HCT116 (cell line): ENCODE measurements around the gene PIEZO2. TPM values are rescaled to one million over a fixed set of nuclear protein-coding genes. Genes with fewer than 3 reads are reported as not detected.

ENCODE experiments used
- ATAC-seq: fragments of 200-7000 bp; cut with Tn5 transposase; 2 replicates; pipeline ENCODE4 v1.9.1; 2020; ENCODE audit warnings: mild to moderate bottlenecking, moderate library complexity
- BruUV-seq: library from RNA; stranded (reverse); fragments of 400-500 nt; replicated peaks from 2 replicates; lab custom pipeline; 2021; lab: Mats Ljungman, UMichigan
- CTCF ChIA-PET: fragments of 300-600 bp; sonication (Branson Sonifier 250); formaldehyde crosslinking; loops from one replicate; lab custom pipeline; 2021; ENCODE audit warnings: antibody characterized with exemption; lab: Charles Lee
- POLR2A ChIA-PET: fragments of 300-600, 350-600 bp; sonication (Branson Sonifier 250); formaldehyde crosslinking; loops from one replicate; lab custom pipeline; 2021; ENCODE audit warnings: antibody characterized with exemption; lab: Charles Lee
- RAD21 ChIA-PET, 2 experiments: fragments of 300-600 bp; sonication (Branson Sonifier 250); formaldehyde crosslinking; loops; one replicate each; lab custom pipeline; 2023; ENCODE audit warnings: low total read pairs in 2 of 2; ENCODE audit not compliant: uncharacterized antibody in 2 of 2, unreplicated experiment in 2 of 2, low non-redundant PET in 1 of 2; lab: Charles Lee
- DNase-seq: peaks from one replicate; pipeline ENCODE4 v3.0.0-alpha.2; 2010; ENCODE audit warnings: low read depth, low spot score
- H2AFZ ChIP-seq: fragments of 200-600 bp; shearing (Covaris generic), sonication (generic); 2 replicates; pipeline ENCODE4 v1.6.1; 2017; ENCODE audit warnings: low read depth, mixed run types, mixed read lengths, antibody characterized with exemption, low read length; ENCODE audit not compliant: poor library complexity, severe bottlenecking
- H3K27ac ChIP-seq: 2 replicates; pipeline ENCODE4 v1.5.1; 2012; ENCODE audit warnings: low read depth, low read length
- H3K27me3 ChIP-seq: fragments of 200-600 bp; sonication (generic); 2 replicates; pipeline ENCODE4 v1.6.1; 2016; ENCODE audit warnings: mixed run types, low read length, mixed read lengths; ENCODE audit not compliant: insufficient read depth
- H3K36me3 ChIP-seq, 2 experiments: fragments of 200-500 bp in 1 of 2; fragments of 200-600 bp in 1 of 2; sonication (Bioruptor generic) in 1 of 2; sonication (generic) in 1 of 2; 2 replicates each; pipeline versions ENCODE4 v1.5.1 to v1.6.1; 2014 to 2016; ENCODE audit warnings: low read length in 2 of 2, inconsistent platforms in 1 of 2, mixed read lengths in 1 of 2, mixed run types in 1 of 2; ENCODE audit not compliant: insufficient read depth in 2 of 2, control insufficient read depth in 1 of 2
- H3K4me1 ChIP-seq, 2 experiments: fragments of 200-600 bp in 1 of 2; sonication (generic) in 1 of 2; 2 replicates each; pipeline versions ENCODE4 v1.5.1 to v1.6.1; 2012 to 2017; ENCODE audit warnings: low read length in 2 of 2, inconsistent platforms in 1 of 2, mild to moderate bottlenecking in 1 of 2, mixed read lengths in 1 of 2, mixed run types in 1 of 2, moderate library complexity in 1 of 2; ENCODE audit not compliant: insufficient read depth in 2 of 2, control insufficient read depth in 1 of 2
- H3K4me2 ChIP-seq: fragments of 200-600 bp; sonication (generic); 2 replicates; pipeline ENCODE4 v1.6.1; 2017; ENCODE audit warnings: mixed run types, low read length, mixed read lengths
- H3K4me3 ChIP-seq, 2 experiments: fragments of 200-600 bp in 1 of 2; sonication (generic) in 1 of 2; replicated peaks in 1 of 2; 2 replicates each; pipeline ENCODE4 v1.5.1; 2011 to 2016; ENCODE audit warnings: low read length in 2 of 2, control low read depth in 1 of 2, low read depth in 1 of 2, mild to moderate bottlenecking in 1 of 2, mixed read lengths in 1 of 2, mixed run types in 1 of 2
- H3K79me2 ChIP-seq: fragments of 200-600 bp; sonication (generic); 2 replicates; pipeline ENCODE4 v1.6.1; 2017; ENCODE audit warnings: mild to moderate bottlenecking, mixed run types, low read length, moderate library complexity, mixed read lengths; ENCODE audit not compliant: insufficient read depth
- H3K9ac ChIP-seq: fragments of 200-600 bp; sonication (generic); 2 replicates; pipeline ENCODE4 v1.6.1; 2016; ENCODE audit warnings: low read length, mixed read lengths
- H3K9me2 ChIP-seq: fragments of 200-600 bp; sonication (generic), shearing (Covaris generic); 2 replicates; pipeline ENCODE4 v1.6.1; 2017; ENCODE audit warnings: mixed run types, mild to moderate bottlenecking, moderate library complexity; ENCODE audit not compliant: insufficient read depth
- H3K9me3 ChIP-seq, 2 experiments: fragments of 200-500 bp in 1 of 2; fragments of 200-600 bp in 1 of 2; sonication (Bioruptor generic) in 1 of 2; sonication (generic) in 1 of 2; 2 replicates each; pipeline ENCODE4 v1.6.1; 2014 to 2017; ENCODE audit warnings: low read length in 2 of 2, mixed read lengths in 2 of 2, inconsistent platforms in 1 of 2, low read depth in 1 of 2, mild to moderate bottlenecking in 1 of 2, mixed run types in 1 of 2, moderate library complexity in 1 of 2; ENCODE audit not compliant: control insufficient read depth in 1 of 2, insufficient read depth in 1 of 2
- H4K20me1 ChIP-seq: fragments of 200-600 bp; sonication (generic), shearing (Covaris generic); 2 replicates; pipeline ENCODE4 v1.6.1; 2017; ENCODE audit warnings: mixed run types, mild to moderate bottlenecking, moderate library complexity; ENCODE audit not compliant: insufficient read depth
- CTCF ChIP-seq, 3 experiments: fragments of 200-600 bp in 1 of 3; sonication (generic) in 1 of 3; IDR thresholded peaks in 2 of 3; conservative IDR thresholded peaks in 1 of 3; 2 replicates each; pipeline ENCODE4 v1.5.1; 2012 to 2017; ENCODE audit warnings: low read depth in 2 of 3, low read length in 2 of 3, antibody characterized with exemption in 1 of 3, borderline replicate concordance in 1 of 3, control low read depth in 1 of 3, mild to moderate bottlenecking in 1 of 3, mixed read lengths in 1 of 3, mixed run types in 1 of 3, moderate library complexity in 1 of 3; ENCODE audit not compliant: insufficient read depth in 1 of 3
- EGR1 ChIP-seq: IDR thresholded peaks from 2 replicates; pipeline ENCODE4 v1.6.1; 2012; ENCODE audit warnings: low read depth
- EZH2phosphoT487 ChIP-seq: fragments of 200-600 bp; IDR thresholded peaks from 2 replicates; pipeline ENCODE4 v1.6.1; 2018; ENCODE audit warnings: antibody characterized with exemption, borderline replicate concordance
- JUND ChIP-seq: IDR thresholded peaks from 2 replicates; pipeline ENCODE4 v1.6.1; 2012
- POLR2AphosphoS5 ChIP-seq: IDR thresholded peaks from 2 replicates; pipeline ENCODE4 v1.6.1; 2011; ENCODE audit warnings: mild to moderate bottlenecking, low read depth, low read length, moderate library complexity
- RAD21 ChIP-seq: IDR thresholded peaks from 2 replicates; pipeline ENCODE4 v1.6.1; 2012; ENCODE audit warnings: low read depth, mild to moderate bottlenecking
- SIN3A ChIP-seq: IDR thresholded peaks from 2 replicates; pipeline ENCODE4 v1.6.1; 2012; ENCODE audit warnings: low read depth
- YY1 ChIP-seq: IDR thresholded peaks from 2 replicates; pipeline ENCODE4 v1.6.1; 2011; ENCODE audit warnings: low read length, low read depth, moderate library complexity, mild to moderate bottlenecking; ENCODE audit not compliant: insufficient replicate concordance; ENCODE audit errors: extremely low read depth
- ZFX ChIP-seq: fragments of 450-650 bp; IDR thresholded peaks from 2 replicates; pipeline ENCODE4 v1.6.1; 2017
- ZNF274 ChIP-seq: fragments of 200-500 bp; sonication (Bioruptor generic); IDR thresholded peaks from 2 replicates; pipeline ENCODE4 v1.6.1; 2014; ENCODE audit warnings: mild to moderate bottlenecking, low read depth, low read length, inconsistent platforms
- intact Hi-C: fragments of 100-400 bp; cut with micrococcal nuclease; formaldehyde crosslinking; loops from 2 replicates; pipeline ENCODE4 v1.10.0; 2022
- total RNA-seq: library from RNA; stranded (reverse); gene quantifications from one replicate; pipeline ENCODE4 v1.2.1, GENCODE V29; 2021; ENCODE audit not compliant: unreplicated experiment
- TF ChIP-seq, protein P1 (sequence below): IDR thresholded peaks from 2 replicates; pipeline ENCODE4 v1.6.1; 2012
- TF ChIP-seq, protein P2 (sequence below): IDR thresholded peaks from 2 replicates; pipeline ENCODE4 v1.6.1; 2011; ENCODE audit warnings: mild to moderate bottlenecking, low read length, moderate library complexity; ENCODE audit not compliant: insufficient replicate concordance; ENCODE audit errors: extremely low read depth
- TF ChIP-seq, protein P3 (sequence below): IDR thresholded peaks from 2 replicates; pipeline ENCODE4 v1.6.1; 2012

The PIEZO2 gene
- total RNA-seq, 1 experiment from 2014 or later: 0.34 TPM

- H3K4me2 ChIP-seq: no peak overlapping the region
- RAD21 ChIA-PET: no interaction called here
- no peaks in the 10 kb centered on the region for H3K36me3 ChIP-seq
- TF ChIP-seq, protein P1, sequence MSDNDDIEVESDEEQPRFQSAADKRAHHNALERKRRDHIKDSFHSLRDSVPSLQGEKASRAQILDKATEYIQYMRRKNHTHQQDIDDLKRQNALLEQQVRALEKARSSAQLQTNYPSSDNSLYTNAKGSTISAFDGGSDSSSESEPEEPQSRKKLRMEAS: no peak
- TF ChIP-seq JUND (no peak), YY1 (no peak), CTCF (IDR thresholded peaks at IDR 0.05 in 2 of 3, conservative IDR thresholded peaks at IDR 0.05 in 1 of 3; ENCODE audit: borderline replicate concordance in 1 of 3, insufficient read depth in 1 of 3, low read depth in 2 of 3, low read length in 2 of 3) (no peak), ZNF274 (no peak), ZFX (no peak), EGR1 (no peak), RAD21 (no peak), POLR2AphosphoS5 (no peak), SIN3A (no peak), EZH2phosphoT487 (no peak)
- TF ChIP-seq, protein P2, sequence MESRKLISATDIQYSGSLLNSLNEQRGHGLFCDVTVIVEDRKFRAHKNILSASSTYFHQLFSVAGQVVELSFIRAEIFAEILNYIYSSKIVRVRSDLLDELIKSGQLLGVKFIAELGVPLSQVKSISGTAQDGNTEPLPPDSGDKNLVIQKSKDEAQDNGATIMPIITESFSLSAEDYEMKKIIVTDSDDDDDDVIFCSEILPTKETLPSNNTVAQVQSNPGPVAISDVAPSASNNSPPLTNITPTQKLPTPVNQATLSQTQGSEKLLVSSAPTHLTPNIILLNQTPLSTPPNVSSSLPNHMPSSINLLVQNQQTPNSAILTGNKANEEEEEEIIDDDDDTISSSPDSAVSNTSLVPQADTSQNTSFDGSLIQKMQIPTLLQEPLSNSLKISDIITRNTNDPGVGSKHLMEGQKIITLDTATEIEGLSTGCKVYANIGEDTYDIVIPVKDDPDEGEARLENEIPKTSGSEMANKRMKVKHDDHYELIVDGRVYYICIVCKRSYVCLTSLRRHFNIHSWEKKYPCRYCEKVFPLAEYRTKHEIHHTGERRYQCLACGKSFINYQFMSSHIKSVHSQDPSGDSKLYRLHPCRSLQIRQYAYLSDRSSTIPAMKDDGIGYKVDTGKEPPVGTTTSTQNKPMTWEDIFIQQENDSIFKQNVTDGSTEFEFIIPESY: no peak
- TF ChIP-seq, protein P3, sequence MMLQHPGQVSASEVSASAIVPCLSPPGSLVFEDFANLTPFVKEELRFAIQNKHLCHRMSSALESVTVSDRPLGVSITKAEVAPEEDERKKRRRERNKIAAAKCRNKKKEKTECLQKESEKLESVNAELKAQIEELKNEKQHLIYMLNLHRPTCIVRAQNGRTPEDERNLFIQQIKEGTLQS: no peak
- POLR2A ChIA-PET: no interaction called here
- no peaks in the 10 kb centered on the region for H3K9me3 ChIP-seq
- DNase-seq (no peak), ATAC-seq (no peak)
- intact Hi-C loops: no loop called here
- H3K27ac ChIP-seq: no peak overlapping the region
- H3K79me2 ChIP-seq: no peaks in the 10 kb centered on the region
- H3K4me3 ChIP-seq: no peak overlapping the region
- no peak overlapping the region for H3K9ac ChIP-seq
- H4K20me1 ChIP-seq: no peaks in the 10 kb centered on the region
- H3K9me2 ChIP-seq: no peaks in the 10 kb centered on the region
- no TSS peak for BruUV-seq
- no peak overlapping the region for H2AFZ ChIP-seq
- H3K4me1 ChIP-seq: no peaks in the 10 kb centered on the region
- H3K27me3 ChIP-seq: no peaks in the 10 kb centered on the region; the same call in 1 of the 2 replicates
- CTCF ChIA-PET: no interaction called here
Observed at GRCh38 chr18:10898417-10898974, 250.9 kb downstream of the PIEZO2 start.
